Glutamatergic neuron (in vitro differentiated cells): Measurements from ENCODE around the gene HES3. TPM values are rescaled to one million over a fixed set of nuclear protein-coding genes. Genes with fewer than 3 reads are reported as not detected.

Source experiments
- DNase-seq: peaks from one replicate; pipeline ENCODE4 v3.0.0; 2022
- H3K27ac Mint-ChIP-seq: one replicate; pipeline ENCODE4 v1.8.0; 2020; ENCODE audit warnings: mild to moderate bottlenecking, mixed read lengths, inconsistent platforms; ENCODE audit not compliant: unreplicated experiment
- H3K27me3 Mint-ChIP-seq: one replicate; pipeline ENCODE4 v1.8.0; 2020; ENCODE audit warnings: mild to moderate bottlenecking, moderate library complexity, mixed read lengths, inconsistent platforms; ENCODE audit not compliant: unreplicated experiment
- H3K36me3 Mint-ChIP-seq: one replicate; pipeline ENCODE4 v1.8.0; 2020; ENCODE audit warnings: mild to moderate bottlenecking, mixed read lengths, inconsistent platforms; ENCODE audit not compliant: unreplicated experiment
- H3K4me1 Mint-ChIP-seq: one replicate; pipeline ENCODE4 v1.8.0; 2020; ENCODE audit warnings: mild to moderate bottlenecking, low read depth, mixed read lengths, inconsistent platforms; ENCODE audit not compliant: unreplicated experiment
- H3K4me3 Mint-ChIP-seq: one replicate; pipeline ENCODE4 v1.8.0; 2020; ENCODE audit warnings: mild to moderate bottlenecking, mixed read lengths, inconsistent platforms; ENCODE audit not compliant: unreplicated experiment
- H3K9me3 Mint-ChIP-seq: one replicate; pipeline ENCODE4 v1.8.0; 2020; ENCODE audit warnings: mild to moderate bottlenecking, moderate library complexity, mixed read lengths, inconsistent platforms; ENCODE audit not compliant: unreplicated experiment
- total RNA-seq: library from RNA; stranded (reverse); fragmentation: NEBNext Ultra II Directional; extraction: Animal tissue kit (Norgen Biotek cat#: 25700); gene quantifications from one replicate; pipeline ENCODE4 v1.2.1, GENCODE V29; 2021; ENCODE audit not compliant: unreplicated experiment
- TF ChIP-seq, protein P1 (sequence below): fragments of 200-600 bp; sonication (generic); IDR thresholded peaks from one replicate; pipeline ENCODE4 v1.5.0; 2021; ENCODE audit not compliant: partially characterized antibody, unreplicated experiment

The HES3 gene
- total RNA-seq, 1 donor from 2014 or later, result 0.66 TPM

- TF ChIP-seq, protein P1, sequence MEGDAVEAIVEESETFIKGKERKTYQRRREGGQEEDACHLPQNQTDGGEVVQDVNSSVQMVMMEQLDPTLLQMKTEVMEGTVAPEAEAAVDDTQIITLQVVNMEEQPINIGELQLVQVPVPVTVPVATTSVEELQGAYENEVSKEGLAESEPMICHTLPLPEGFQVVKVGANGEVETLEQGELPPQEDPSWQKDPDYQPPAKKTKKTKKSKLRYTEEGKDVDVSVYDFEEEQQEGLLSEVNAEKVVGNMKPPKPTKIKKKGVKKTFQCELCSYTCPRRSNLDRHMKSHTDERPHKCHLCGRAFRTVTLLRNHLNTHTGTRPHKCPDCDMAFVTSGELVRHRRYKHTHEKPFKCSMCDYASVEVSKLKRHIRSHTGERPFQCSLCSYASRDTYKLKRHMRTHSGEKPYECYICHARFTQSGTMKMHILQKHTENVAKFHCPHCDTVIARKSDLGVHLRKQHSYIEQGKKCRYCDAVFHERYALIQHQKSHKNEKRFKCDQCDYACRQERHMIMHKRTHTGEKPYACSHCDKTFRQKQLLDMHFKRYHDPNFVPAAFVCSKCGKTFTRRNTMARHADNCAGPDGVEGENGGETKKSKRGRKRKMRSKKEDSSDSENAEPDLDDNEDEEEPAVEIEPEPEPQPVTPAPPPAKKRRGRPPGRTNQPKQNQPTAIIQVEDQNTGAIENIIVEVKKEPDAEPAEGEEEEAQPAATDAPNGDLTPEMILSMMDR, result no peak
- Mint-ChIP-seq H3K9me3 (peaks cover 5% of the 10 kb centered on the region), H3K27ac (peak overlapping the region; percentile 97), H3K27me3 (no peaks in the 10 kb centered on the region), H3K36me3 (no peaks in the 10 kb centered on the region), H3K4me3 (peak overlapping the region; percentile 81), H3K4me1 (peaks cover 24% of the 10 kb centered on the region)
- DNase-seq, result no peak
These were observed 43.7 kb upstream of the HES3 start for GRCh38 chr1:6200188-6200809.

GRCh38 chr1:6202256-6202655 lies 41.7 kb upstream of the HES3 start:
- peaks cover 7% of the 10 kb centered on the region for H3K9me3 Mint-ChIP-seq
- no peak for DNase-seq
- peaks cover 23% of the 10 kb centered on the region for H3K4me1 Mint-ChIP-seq
- no peaks in the 10 kb centered on the region for H3K36me3 Mint-ChIP-seq
- TF ChIP-seq, protein P1, result no peak
- no peak overlapping the region for H3K27ac Mint-ChIP-seq
- H3K27me3 Mint-ChIP-seq, result no peaks in the 10 kb centered on the region
- H3K4me3 Mint-ChIP-seq, result no peak overlapping the region

DNA sequence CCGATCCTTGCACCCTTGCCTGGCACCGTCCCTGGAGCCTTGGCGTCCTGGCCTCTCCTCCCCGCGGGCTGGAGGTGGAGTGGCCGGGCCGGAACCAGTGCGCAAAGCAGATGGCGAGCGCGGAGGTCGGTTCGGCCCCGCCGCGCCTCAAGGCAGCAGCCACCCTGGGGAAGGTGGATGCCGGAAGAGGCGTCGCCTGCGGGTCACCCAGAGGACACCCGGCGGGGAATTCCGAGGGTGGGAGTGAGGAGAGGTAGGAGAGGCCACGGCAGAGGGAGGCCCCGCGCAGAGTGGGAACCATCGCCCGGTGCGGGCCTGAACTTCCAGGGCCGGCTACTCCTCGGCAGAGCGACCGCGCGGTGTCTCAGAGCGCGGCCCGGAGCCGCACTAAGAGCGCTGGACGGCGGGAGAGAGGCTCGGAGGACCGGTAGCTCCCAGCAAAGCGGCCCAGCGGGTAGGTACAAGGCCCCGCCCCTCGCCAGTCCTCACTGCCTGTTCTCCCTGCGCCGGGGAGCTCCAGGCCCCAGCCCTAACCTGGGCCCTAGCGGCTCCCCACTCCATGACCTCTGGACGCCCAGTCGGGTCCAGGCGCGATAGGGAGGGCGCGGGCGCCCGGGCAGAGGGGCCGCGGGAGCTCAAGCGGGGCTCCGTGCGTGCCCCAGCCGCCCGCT lies 38.0 kb upstream of the HES3 start, which contains the start of gene RNF207:
TSS of gene RNF207 (plus strand) at position 271 of the 671 bp plus-strand sequence. CDS start 417 bp downstream, outside the sequence.
- H3K36me3 Mint-ChIP-seq, result no peaks in the 10 kb centered on the region
- TF ChIP-seq, protein P1, result no peak
- peaks cover 4% of the 10 kb centered on the region for H3K27me3 Mint-ChIP-seq
- peaks cover 5% of the 10 kb centered on the region for H3K9me3 Mint-ChIP-seq
- H3K4me1 Mint-ChIP-seq, result no peaks in the 10 kb centered on the region
- no peak within 1 kb of the TSS for H3K27ac Mint-ChIP-seq
- peak within 1 kb of the TSS; percentile 42 for H3K4me3 Mint-ChIP-seq
- DNase-seq, result peak; percentile 66

DNA sequence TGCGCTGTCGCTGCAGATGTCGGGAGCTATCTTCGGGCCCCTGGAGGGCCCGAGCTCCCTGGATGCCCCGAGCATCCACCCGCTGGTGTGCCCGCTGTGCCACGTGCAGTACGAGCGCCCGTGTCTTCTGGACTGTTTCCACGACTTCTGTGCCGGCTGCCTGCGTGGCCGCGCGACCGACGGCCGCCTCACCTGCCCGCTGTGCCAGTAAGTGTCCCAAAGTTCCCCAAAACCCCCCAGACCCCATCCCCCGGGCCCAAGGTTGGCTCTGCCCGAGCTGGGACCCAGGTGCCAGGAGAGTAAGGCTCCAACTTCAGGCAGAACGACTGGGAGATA lies 37.5 kb upstream of the HES3 start:
- TF ChIP-seq, protein P1, result no peak
- Mint-ChIP-seq H3K27ac (no peak overlapping the region), H3K36me3 (no peaks in the 10 kb centered on the region), H3K27me3 (peaks cover 4% of the 10 kb centered on the region), H3K4me1 (no peaks in the 10 kb centered on the region), H3K9me3 (peaks cover 5% of the 10 kb centered on the region), H3K4me3 (no peak overlapping the region)
- DNase-seq, result no peak

- Mint-ChIP-seq H3K4me3 (peak overlapping the region; percentile 42), H3K4me1 (no peaks in the 10 kb centered on the region), H3K27me3 (peaks cover 4% of the 10 kb centered on the region), H3K9me3 (peaks cover 2% of the 10 kb centered on the region), H3K36me3 (no peaks in the 10 kb centered on the region), H3K27ac (no peak overlapping the region)
- TF ChIP-seq, protein P1, result no peak
- no peak for DNase-seq
These were observed 36.7 kb upstream of the HES3 start for GRCh38 chr1:6207075-6207885.
